PC-3 (cell line): ENCODE data around the gene HAPLN3. TPM values are rescaled to one million over a fixed set of nuclear protein-coding genes. Genes with fewer than 3 reads are reported as not detected.
A peak's percentile ranks its signal among the peaks of the same experiment; 100 is the strongest.

ENCODE experiments used
- ATAC-seq: fragments of 200-7000 bp; cut with Tn5 transposase; 2 replicates; pipeline ENCODE4 v1.9.1; 2020; ENCODE audit warnings: mild to moderate bottlenecking, moderate library complexity
- BruUV-seq: library from RNA; stranded (reverse); fragments of 400-500 nt; replicated peaks from 2 replicates; lab custom pipeline; 2021; lab: Mats Ljungman, UMichigan
- CTCF ChIA-PET: fragments of 300-600 bp; sonication (Branson Sonifier 250); formaldehyde crosslinking; loops from one replicate; lab custom pipeline; 2022; ENCODE audit warnings: antibody characterized with exemption; lab: Charles Lee
- POLR2A ChIA-PET: fragments of 300-600 bp; sonication (Branson Sonifier 250); formaldehyde crosslinking; loops from one replicate; lab custom pipeline; 2022; ENCODE audit warnings: antibody characterized with exemption; ENCODE audit not compliant: unreplicated experiment; lab: Charles Lee
- DNase-seq: peaks from one replicate; pipeline ENCODE4 v3.0.0-alpha.2; 2015
- H2AFZ ChIP-seq: fragments of 300-600 bp; sonication (generic); 2 replicates; pipeline ENCODE4 v1.6.0; 2016; ENCODE audit warnings: antibody characterized with exemption, low read length
- H3F3A ChIP-seq: fragments of 300-600 bp; sonication (generic); one replicate; pipeline ENCODE4 v1.6.0; 2017; ENCODE audit warnings: antibody characterized with exemption, low read length, control low read depth, mild to moderate bottlenecking; ENCODE audit not compliant: unreplicated experiment
- H3K27ac ChIP-seq: fragments of 300-600 bp; sonication (generic); 2 replicates; pipeline ENCODE4 v1.5.1; 2016; ENCODE audit warnings: mild to moderate bottlenecking, low read length
- H3K27me3 ChIP-seq: fragments of 300-600 bp; sonication (generic); 2 replicates; pipeline ENCODE4 v1.6.1; 2016; ENCODE audit warnings: low read length, mixed read lengths
- H3K36me3 ChIP-seq: fragments of 300-600 bp; sonication (generic); 2 replicates; pipeline ENCODE4 v1.6.1; 2016; ENCODE audit warnings: low read depth, mixed run types, low read length, mixed read lengths
- H3K4me1 ChIP-seq: fragments of 300-600 bp; sonication (generic); 2 replicates; pipeline ENCODE4 v1.5.1; 2016; ENCODE audit warnings: low read length; ENCODE audit not compliant: insufficient read depth
- H3K4me2 ChIP-seq: fragments of 300-600 bp; sonication (generic); 2 replicates; pipeline ENCODE4 v1.6.0; 2016; ENCODE audit warnings: low read length
- H3K4me3 ChIP-seq: fragments of 300-600 bp; sonication (generic); 2 replicates; pipeline ENCODE4 v1.5.1; 2016; ENCODE audit warnings: mild to moderate bottlenecking, low read length, mixed read lengths
- H3K79me2 ChIP-seq: fragments of 300-600 bp; sonication (generic); 2 replicates; pipeline ENCODE4 v1.6.1; 2017; ENCODE audit warnings: low read length, mixed read lengths
- H3K9ac ChIP-seq: fragments of 300-600 bp; sonication (generic); 2 replicates; pipeline ENCODE4 v1.6.0; 2016; ENCODE audit warnings: mild to moderate bottlenecking, low read length
- H3K9me2 ChIP-seq: fragments of 300-600 bp; sonication (generic); replicated peaks from 2 replicates; pipeline ENCODE4 v1.6.1; 2016; ENCODE audit warnings: mixed run types, low read length, mixed read lengths
- H3K9me3 ChIP-seq: fragments of 300-600 bp; sonication (generic); 2 replicates; pipeline ENCODE4 v1.6.1; 2016; ENCODE audit warnings: low read length, mixed read lengths
- H4K20me1 ChIP-seq: fragments of 300-600 bp; sonication (generic); 2 replicates; pipeline ENCODE4 v1.6.1; 2016; ENCODE audit warnings: low read length, mixed read lengths
- EZH2 ChIP-seq: fragments of 300-600 bp; sonication (generic); IDR thresholded peaks from one replicate; pipeline ENCODE4 v1.6.1; 2017; ENCODE audit warnings: antibody characterized with exemption, mild to moderate bottlenecking, low read length; ENCODE audit not compliant: unreplicated experiment
- EZH2phosphoT487 ChIP-seq: fragments of 300-600 bp; sonication (generic); IDR thresholded peaks from 2 replicates; pipeline ENCODE4 v1.6.1; 2018; ENCODE audit warnings: mild to moderate bottlenecking, antibody characterized with exemption, low read length, borderline replicate concordance
- intact Hi-C: fragments of 100-400 bp; cut with micrococcal nuclease; formaldehyde crosslinking; loops from 2 replicates; pipeline ENCODE4 v1.9.0; 2023
- total RNA-seq: library from RNA; depleted of rRNA; stranded (reverse); fragments of >200 nt; gene quantifications from 2 replicates; pipeline ENCODE4 v1.2.3, GENCODE V29; 2014
- TF ChIP-seq, protein P1 (sequence below): fragments of 300-600 bp; sonication (generic); conservative IDR thresholded peaks from 2 replicates; pipeline ENCODE4 v1.5.1; 2017; ENCODE audit warnings: antibody characterized with exemption, low read depth, mild to moderate bottlenecking, low read length

HAPLN3 gene
- total RNA-seq, 1 experiment from 2014 or later = 1.1 TPM

- H3K9me2 ChIP-seq = no peaks in the 10 kb centered on the region
- ATAC-seq (peak; percentile 41), DNase-seq (peak; percentile 45)
- H3K36me3 ChIP-seq = no peaks in the 10 kb centered on the region
- TF ChIP-seq EZH2 = no peak
- TF ChIP-seq, protein P1, sequence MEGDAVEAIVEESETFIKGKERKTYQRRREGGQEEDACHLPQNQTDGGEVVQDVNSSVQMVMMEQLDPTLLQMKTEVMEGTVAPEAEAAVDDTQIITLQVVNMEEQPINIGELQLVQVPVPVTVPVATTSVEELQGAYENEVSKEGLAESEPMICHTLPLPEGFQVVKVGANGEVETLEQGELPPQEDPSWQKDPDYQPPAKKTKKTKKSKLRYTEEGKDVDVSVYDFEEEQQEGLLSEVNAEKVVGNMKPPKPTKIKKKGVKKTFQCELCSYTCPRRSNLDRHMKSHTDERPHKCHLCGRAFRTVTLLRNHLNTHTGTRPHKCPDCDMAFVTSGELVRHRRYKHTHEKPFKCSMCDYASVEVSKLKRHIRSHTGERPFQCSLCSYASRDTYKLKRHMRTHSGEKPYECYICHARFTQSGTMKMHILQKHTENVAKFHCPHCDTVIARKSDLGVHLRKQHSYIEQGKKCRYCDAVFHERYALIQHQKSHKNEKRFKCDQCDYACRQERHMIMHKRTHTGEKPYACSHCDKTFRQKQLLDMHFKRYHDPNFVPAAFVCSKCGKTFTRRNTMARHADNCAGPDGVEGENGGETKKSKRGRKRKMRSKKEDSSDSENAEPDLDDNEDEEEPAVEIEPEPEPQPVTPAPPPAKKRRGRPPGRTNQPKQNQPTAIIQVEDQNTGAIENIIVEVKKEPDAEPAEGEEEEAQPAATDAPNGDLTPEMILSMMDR = peak; percentile 85
- no peaks in the 10 kb centered on the region for H3K27me3 ChIP-seq
- POLR2A ChIA-PET = no interaction called here
- H3K79me2 ChIP-seq = no peaks in the 10 kb centered on the region
- no peak overlapping the region for H3K4me3 ChIP-seq
- peaks cover 18% of the 10 kb centered on the region for H3K4me1 ChIP-seq
- no TSS peak for BruUV-seq
- H4K20me1 ChIP-seq = no peaks in the 10 kb centered on the region
- no peak overlapping the region for H3K27ac ChIP-seq
- intact Hi-C loops = loop anchor here (1.0 to 10.0 kb wide), 2 partner anchors 177 to 210 kb away; partner anchors contain the start of gene AEN
- no peak overlapping the region for H3K4me2 ChIP-seq
- H3K9me3 ChIP-seq = no peaks in the 10 kb centered on the region
- no peak overlapping the region for H3K9ac ChIP-seq
- H2AFZ ChIP-seq = 0 out of 2 replicates have a peak overlapping the region, but pooled peaks have one; percentile 32
- CTCF ChIA-PET = no interaction called here
- H3F3A ChIP-seq = no peaks in the 10 kb centered on the region
Observed at GRCh38 chr15:88834211-88834812, 61.0 kb downstream of the HAPLN3 start.

GRCh38 chr15:88833731-88834100 lies 61.6 kb downstream of the HAPLN3 start:
- POLR2A ChIA-PET = no interaction called here
- TF ChIP-seq, protein P1 = no peak
- TF ChIP-seq EZH2phosphoT487 = no peak
- TF ChIP-seq EZH2 = no peak

More at GRCh38 chr15:88833731-88834100, 61.6 kb downstream of the HAPLN3 start:
- Histone ChIP-seq H3K27me3 (no peaks in the 10 kb centered on the region), H3K9me3 (no peaks in the 10 kb centered on the region), H3F3A (no peaks in the 10 kb centered on the region), H3K9me2 (no peaks in the 10 kb centered on the region), H3K4me1 (peaks cover 18% of the 10 kb centered on the region), H3K9ac (no peak overlapping the region), H3K36me3 (no peaks in the 10 kb centered on the region), H3K4me3 (no peak overlapping the region), H4K20me1 (no peaks in the 10 kb centered on the region), H3K4me2 (no peak overlapping the region), H3K79me2 (no peaks in the 10 kb centered on the region), H3K27ac (peak overlapping the region; percentile 29; the same call in 1 of the 2 replicates), H2AFZ (no peak overlapping the region)
- ATAC-seq (no peak), DNase-seq (no peak)
- intact Hi-C loops = loop anchor here (1.0 to 10.0 kb wide), 2 partner anchors 176 to 209 kb away; partner anchors contain the start of gene AEN
- CTCF ChIA-PET = no interaction called here
- BruUV-seq = no TSS peak
